BLaER1 treated with 17β-estradiol and CSF1 and Interleukin-3, amounts not matched to agents 10 nM and 100 nM (cell line): Measurements from ENCODE around the gene NHERF1.

Source experiments
- H3K27ac ChIP-seq, 11 experiments: shearing (Covaris generic); formaldehyde crosslinking; 2 replicates each; pipeline ENCODE4 v1.8.1; 2022
- H3K27me3 ChIP-seq, 11 experiments: shearing (Covaris generic); formaldehyde crosslinking; 2 replicates each; pipeline ENCODE4 v1.8.1; 2022
- H3K36me3 ChIP-seq, 11 experiments: shearing (Covaris generic); formaldehyde crosslinking; 2 replicates each; pipeline ENCODE4 v1.8.1; 2022
- H3K4me1 ChIP-seq, 10 experiments: shearing (Covaris generic); formaldehyde crosslinking; 2 replicates each; pipeline ENCODE4 v1.8.1; 2022
- H3K4me2 ChIP-seq, 11 experiments: shearing (Covaris generic); formaldehyde crosslinking; 2 replicates each; pipeline ENCODE4 v1.8.1; 2022
- H3K4me3 ChIP-seq, 10 experiments: shearing (Covaris generic); formaldehyde crosslinking; 2 replicates each; pipeline ENCODE4 v1.8.1; 2022
- H3K9ac ChIP-seq, 11 experiments: shearing (Covaris generic); formaldehyde crosslinking; 2 replicates each; pipeline ENCODE4 v1.8.1; 2022
- H3K9me3 ChIP-seq, 11 experiments: shearing (Covaris generic); formaldehyde crosslinking; replicated peaks in 1 of 11; 2 replicates each; pipeline ENCODE4 v1.8.1; 2022
- H4K20me1 ChIP-seq, 11 experiments: shearing (Covaris generic); formaldehyde crosslinking; 2 replicates each; pipeline ENCODE4 v1.8.1; 2022
- Cebpa-rat ChIP-seq, 11 experiments: shearing (Covaris generic); IDR thresholded peaks; 2 replicates each; pipeline ENCODE4 v1.8.1; 2022

NHERF1 gene

DNA sequence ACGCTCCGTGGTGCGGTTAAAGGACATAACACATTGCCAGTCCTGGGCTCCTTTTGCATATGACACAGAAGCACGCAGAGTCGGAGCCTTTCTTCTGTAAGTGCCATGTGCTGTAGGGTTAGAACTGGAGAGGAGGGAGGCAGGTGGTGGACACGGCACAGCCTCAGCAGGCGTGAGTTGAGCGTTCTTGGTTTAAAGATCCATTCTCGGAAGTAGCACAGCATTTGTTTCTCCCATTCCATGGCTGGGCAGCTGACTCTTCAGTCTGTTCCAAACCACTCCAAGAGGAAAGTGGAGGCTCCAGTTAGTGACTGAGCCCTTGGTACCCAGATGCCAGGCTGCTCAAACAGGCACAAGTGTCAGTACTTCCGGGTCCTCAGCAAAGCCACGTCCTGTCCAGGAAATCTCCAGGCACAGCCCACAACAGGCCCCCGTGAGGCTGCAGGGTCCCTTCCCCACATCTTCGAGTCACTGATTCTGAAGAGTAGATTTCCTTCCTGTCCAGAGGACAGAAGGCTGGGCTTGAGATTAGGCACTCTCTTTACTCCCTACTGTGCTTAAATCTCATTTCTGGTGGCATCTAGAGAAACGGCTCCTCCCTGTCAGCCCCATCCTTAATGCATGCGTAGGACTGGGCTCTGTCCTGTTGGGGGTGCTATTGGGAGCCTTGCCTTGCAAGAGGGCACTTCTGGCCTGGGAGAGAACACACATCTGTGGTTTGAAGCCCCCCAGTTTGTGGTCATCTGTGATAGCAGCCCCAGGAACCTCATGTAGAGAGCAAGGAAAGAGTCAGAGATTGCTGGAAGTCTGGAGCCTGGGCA is 67.3 kb downstream of the NHERF1 start:
- no peak overlapping the region for H3K4me3 ChIP-seq
- H3K27ac ChIP-seq: peak overlapping the region in 5 of 11 experiments; percentile 19 to 58 (median 45); a peak in 8 of 22 replicates
- H3K4me1 ChIP-seq: peaks cover 55 to 100% (median 93%) of the 10 kb centered on the region in 10 experiments
- 0 out of 22 replicates have a peak, but pooled peaks cover 0 to 3% (median 0%) of the 10 kb centered on the region in 11 experiments for H3K9me3 ChIP-seq
- H3K4me2 ChIP-seq: peak overlapping the region; percentile 64 to 93 (median 82)
- 0 out of 22 replicates have a peak, but pooled peaks cover 0 to 4% (median 0%) of the 10 kb centered on the region in 11 experiments for H3K27me3 ChIP-seq
- H3K9ac ChIP-seq: 0 out of 22 replicates have a peak overlapping the region, but pooled peaks of 4 of the 11 experiments have one; percentile 2 to 33 (median 24)
- peaks cover 0 to 87% (median 59%) of the 10 kb centered on the region in 11 experiments; a peak in 17 of 22 replicates for H3K36me3 ChIP-seq
- TF ChIP-seq Cebpa-rat (IDR thresholded peaks at IDR 0.05): no peak
- H4K20me1 ChIP-seq: peaks cover 0 to 99% (median 73%) of the 10 kb centered on the region in 11 experiments; a peak in 16 of 22 replicates

DNA sequence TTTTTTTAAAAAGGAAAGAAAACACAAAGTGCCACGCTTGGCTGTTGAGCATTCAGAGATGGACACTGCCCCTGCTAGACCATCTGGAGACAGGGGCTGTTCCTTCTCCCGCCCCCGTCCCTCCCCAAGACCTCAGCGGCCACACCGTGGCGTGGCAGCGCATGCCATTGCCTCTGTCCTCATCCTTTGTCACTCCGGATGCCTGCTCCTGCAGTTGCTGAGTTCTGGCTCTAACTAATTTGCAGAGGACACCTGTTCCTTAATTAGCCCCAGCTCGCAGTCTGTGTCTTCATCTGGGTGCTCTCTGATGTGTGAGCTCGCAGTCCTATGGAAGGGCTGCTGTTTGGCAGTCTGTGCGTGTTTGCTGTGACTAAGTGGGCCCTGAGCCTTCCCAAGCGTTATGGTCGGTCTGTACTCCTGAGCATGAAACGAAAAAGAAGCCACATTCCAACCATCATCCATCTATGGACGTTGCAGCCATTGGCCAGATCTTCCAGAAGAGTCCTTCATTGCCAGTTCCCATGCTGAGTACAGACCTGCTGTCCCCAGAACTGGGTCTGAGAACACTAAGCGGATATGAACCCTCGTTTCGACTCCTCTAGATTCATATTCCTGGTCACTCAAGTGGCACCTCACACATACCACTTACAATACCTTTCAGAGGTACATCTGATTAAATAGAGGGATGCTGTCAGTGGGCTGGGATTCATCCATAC is 68.6 kb downstream of the NHERF1 start:
- no peak for TF ChIP-seq Cebpa-rat (IDR thresholded peaks at IDR 0.05)
- peaks cover 0 to 94% (median 67%) of the 10 kb centered on the region in 11 experiments; a peak in 17 of 22 replicates for H3K36me3 ChIP-seq
- no peak overlapping the region for H3K9ac ChIP-seq
- peaks cover 42 to 100% (median 93%) of the 10 kb centered on the region in 10 experiments for H3K4me1 ChIP-seq
- H3K27me3 ChIP-seq: 0 out of 22 replicates have a peak, but pooled peaks cover 0 to 4% (median 0%) of the 10 kb centered on the region in 11 experiments
- peak overlapping the region in 5 of 11 experiments; percentile 64 to 93 (median 82); a peak in 9 of 22 replicates for H3K4me2 ChIP-seq
- H3K27ac ChIP-seq: no peak overlapping the region
- H3K9me3 ChIP-seq: 0 out of 22 replicates have a peak, but pooled peaks cover 0 to 3% (median 0%) of the 10 kb centered on the region in 11 experiments
- peaks cover 0 to 99% (median 75%) of the 10 kb centered on the region in 11 experiments; a peak in 15 of 22 replicates for H4K20me1 ChIP-seq
- no peak overlapping the region for H3K4me3 ChIP-seq

DNA sequence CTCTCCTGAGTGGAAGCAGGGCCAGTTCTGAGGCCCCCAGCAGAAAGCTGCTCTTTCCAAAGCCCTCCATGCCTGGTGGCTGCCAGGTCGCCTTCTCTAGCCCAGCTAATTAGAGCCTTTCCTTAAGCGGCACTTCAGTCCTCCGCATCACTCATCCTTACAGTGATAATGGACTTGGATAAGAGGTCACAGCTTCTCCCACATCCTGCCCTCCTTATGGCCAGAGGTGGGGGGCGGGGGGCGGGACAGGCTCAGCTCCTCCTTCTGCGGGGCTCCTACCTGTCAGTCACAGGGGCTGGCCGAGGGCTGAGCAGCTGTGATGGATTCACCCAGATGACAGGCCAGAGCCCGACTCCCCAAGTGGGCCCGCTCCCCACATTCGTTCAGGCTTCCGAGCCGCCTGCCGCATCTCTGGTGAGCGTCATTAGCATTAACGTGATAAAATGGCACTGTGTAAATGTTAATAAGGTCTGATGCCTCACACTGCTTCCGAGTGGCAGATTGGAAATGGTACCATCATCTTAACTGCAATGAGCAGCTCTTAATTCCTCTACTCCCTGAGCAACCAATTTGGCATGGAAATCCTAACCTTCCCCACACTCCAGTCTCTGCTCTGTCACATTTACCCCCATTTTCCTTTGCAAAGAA is 70.0 kb downstream of the NHERF1 start:
- Histone ChIP-seq H3K4me1 (peaks cover 28 to 99% (median 91%) of the 10 kb centered on the region in 10 experiments), H3K4me2 (peak overlapping the region in 9 of 11 experiments; percentile 1 to 93 (median 69); a peak in 15 of 22 replicates), H3K36me3 (peaks cover 0 to 96% (median 72%) of the 10 kb centered on the region in 11 experiments; a peak in 17 of 22 replicates), H3K27ac (no peak overlapping the region), H3K4me3 (no peak overlapping the region), H3K9me3 (0 out of 22 replicates have a peak, but pooled peaks cover 0 to 3% (median 0%) of the 10 kb centered on the region in 11 experiments), H4K20me1 (peaks cover 0 to 99% (median 79%) of the 10 kb centered on the region in 11 experiments; a peak in 16 of 22 replicates), H3K9ac (no peak overlapping the region), H3K27me3 (0 out of 22 replicates have a peak, but pooled peaks cover 0 to 4% (median 0%) of the 10 kb centered on the region in 11 experiments)
- TF ChIP-seq Cebpa-rat (IDR thresholded peaks at IDR 0.05): no peak
